Stimulated activated CD4-positive, alpha-beta T cell treated with anti-CD3 and anti-CD28 coated beads, Interleukin-2, amount 100 ng/mL, for 48 hours (primary cell): ENCODE data around the gene PLCD3.

Source experiments
- DNase-seq, 2 donors: peaks; one replicate each; pipeline ENCODE4 v3.0.0-alpha.2; 2020

PLCD3 gene

DNA sequence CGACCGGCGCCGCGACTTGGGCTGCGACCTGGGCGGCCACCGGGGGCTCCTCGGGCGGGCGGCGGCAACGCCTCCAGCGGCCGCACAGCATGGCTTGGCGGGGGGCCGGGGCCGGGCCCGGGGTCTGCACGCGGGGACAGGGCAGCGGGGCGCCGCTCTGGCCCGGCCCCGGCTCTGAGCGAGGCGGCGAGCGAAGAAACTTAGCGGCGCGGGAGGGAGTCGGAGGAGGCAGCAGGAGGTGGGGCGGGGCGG is at the start of gene PLCD3:
Gene PLCD3 (minus strand): TSS at position 196 of the 252 bp plus-strand sequence. CDS start 105 bp downstream, at position 91.
- DNase-seq = no peak

GRCh38 chr17:45177563-45177962 is 45.2 kb upstream of the PLCD3 start:
- DNase-seq = no peak

DNA sequence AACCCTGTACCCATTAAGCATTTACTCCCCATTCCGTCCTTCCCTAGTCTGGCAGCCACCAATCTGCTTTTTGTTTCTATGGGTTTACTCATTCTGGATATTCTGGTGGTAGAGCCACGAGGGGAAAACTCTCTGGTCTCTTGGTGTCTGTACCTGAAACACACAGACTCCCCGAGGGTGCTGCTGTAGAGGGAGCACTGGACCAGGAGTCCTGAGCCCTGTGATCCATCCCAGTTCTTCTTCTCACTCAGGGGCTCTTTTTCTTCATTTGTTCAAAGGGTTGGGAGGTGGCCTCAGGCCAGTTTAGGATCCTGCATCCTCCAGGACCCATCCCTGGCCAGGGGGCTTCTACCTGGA is 43.4 kb upstream of the PLCD3 start:
- no peak for DNase-seq

- peak; percentile 28 to 41 for DNase-seq
Observed at GRCh38 chr17:45172541-45173286, 40.4 kb upstream of the PLCD3 start.

- no peak for DNase-seq
Observed at GRCh38 chr17:45172232-45172540, 39.9 kb upstream of the PLCD3 start.

- DNase-seq = no peak
Observed at GRCh38 chr17:45171338-45172231, 39.3 kb upstream of the PLCD3 start.

- DNase-seq = no peak
Observed at GRCh38 chr17:45170931-45171337, 38.6 kb upstream of the PLCD3 start.

- no peak for DNase-seq
Observed at GRCh38 chr17:45170280-45170930, 38.1 kb upstream of the PLCD3 start.

GRCh38 chr17:45168991-45169752 is 36.9 kb upstream of the PLCD3 start:
- no peak for DNase-seq

DNA sequence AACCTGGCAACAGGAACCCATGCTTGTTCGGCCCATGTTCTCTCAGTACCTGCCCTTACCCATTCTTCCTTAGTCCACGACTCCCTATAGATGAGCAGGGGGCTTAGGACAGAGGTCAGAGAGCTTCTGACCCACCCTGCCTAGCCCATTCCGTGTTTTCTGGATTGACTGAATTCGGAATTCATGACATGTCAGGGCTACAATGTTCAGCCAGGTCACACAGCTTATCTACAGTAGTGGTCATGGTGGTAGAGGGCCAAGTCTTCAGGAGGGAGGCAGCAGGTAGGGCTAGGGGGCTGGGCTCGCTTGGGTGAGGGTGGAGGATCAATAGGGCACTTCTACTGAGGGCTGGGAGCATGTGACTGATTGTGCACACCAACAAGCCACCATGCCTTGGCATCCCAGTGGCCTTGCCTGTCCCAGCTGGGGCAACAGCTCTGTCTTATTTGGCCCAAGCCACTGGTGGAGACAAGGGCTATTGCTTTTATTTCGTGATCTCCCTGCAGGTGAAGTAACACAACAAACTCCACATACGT is 32.5 kb upstream of the PLCD3 start:
- DNase-seq = no peak

- DNase-seq = no peak
Observed at GRCh38 chr17:45162025-45162687, 29.8 kb upstream of the PLCD3 start.

DNA sequence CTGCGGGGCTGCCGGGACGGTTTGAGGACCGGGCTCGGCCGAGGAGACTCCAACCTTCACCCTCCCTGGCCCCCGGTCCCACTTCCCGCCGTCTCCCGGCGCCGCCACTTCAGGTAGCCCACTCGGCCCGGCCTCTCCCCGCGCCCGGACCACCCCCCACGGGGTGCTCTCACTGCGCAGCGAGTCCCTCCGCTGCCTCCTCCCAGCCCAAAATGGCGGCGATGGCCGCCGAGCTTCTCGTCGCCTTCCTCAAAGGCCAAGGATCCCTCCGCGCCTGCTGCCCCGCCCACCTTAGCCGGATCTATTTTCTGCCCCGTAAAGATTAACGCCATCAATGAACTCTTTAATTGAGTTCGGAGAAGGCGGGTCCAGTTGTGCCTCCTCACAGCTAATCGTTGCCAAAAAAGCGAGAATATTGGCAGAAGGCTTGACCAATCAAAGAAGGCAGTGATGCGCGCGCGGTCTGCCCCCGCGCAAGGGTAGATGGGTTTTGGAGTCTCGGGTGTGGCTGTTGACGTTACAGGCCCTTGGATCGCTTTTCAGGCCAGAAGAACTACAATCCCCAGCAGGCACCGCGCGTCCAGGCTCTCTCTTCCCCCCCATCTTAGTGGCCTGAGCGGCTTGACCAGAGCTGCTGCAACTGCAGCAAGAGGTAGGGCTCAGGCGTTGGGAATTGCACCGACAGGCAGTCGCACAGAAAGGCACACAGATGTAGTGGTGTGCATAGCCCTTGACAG is 29.1 kb upstream of the PLCD3 start, which contains the start of gene HEXIM2:
Gene HEXIM2 (plus strand): TSS at position 588 of the 737 bp plus-strand sequence. CDS start 919 bp downstream, outside the sequence.
- DNase-seq = peak; percentile 96 to 99

DNA sequence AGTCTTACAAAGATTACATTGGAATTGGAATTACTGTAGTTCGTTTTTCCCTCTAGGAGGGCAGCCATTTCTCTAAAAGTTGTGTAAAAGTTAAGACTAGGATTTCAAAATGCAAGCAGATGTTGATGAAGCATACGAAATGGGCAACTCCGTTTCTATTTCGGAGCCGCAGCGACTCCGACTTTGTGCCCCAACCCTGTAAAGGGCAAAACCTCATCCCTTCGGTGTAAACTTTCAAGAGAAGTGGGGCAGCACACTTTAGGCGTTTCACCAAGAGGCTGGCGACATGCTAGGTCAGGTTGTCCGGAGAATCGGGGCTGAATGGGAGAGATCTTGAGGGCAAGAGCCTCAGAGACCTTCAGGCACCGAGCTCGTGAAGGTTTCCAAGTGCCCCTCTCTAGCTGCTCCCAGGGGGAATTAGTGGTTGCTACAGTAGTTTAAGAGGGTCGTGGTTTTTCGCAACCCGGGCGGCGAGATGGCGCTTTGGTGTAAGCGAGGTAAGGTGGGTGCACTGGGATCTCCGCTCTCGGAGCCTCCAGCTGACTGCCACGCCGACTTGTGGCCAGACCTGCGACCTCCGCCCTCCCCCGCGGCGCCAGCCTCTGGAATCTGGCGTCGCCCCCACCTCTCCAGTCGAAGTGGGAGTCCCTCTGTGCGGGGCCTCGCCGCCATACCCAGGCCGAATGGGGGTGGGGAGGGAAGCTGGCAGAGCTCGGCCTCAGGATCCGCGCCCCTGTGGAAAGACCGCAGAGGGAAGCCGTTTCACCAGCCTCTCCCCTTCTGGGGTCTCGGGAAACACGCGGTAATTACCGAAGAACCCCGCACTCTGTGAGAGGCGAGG is 28.4 kb upstream of the PLCD3 start:
- DNase-seq = peak; percentile 39 to 52

DNA sequence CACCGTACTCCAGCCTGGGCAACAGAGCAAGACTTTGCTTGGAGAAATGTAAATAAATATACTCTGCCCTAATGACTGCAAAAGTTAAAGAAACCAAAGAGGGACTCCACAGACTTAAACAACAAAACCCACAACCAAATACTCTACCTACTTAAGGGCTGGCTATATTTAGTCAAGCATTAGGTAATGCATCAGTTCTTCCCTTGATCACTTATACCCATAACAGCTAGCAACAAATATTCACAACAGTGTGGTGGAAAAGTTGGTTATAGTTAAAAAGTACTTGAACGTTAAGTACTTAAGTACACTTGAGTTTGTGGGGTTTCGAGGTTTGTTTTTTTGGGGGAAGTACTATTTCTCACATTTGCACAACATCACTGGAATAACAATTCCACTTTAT is 23.9 kb upstream of the PLCD3 start:
- no peak for DNase-seq

- DNase-seq = no peak
Observed at GRCh38 chr17:45155483-45155882, 23.2 kb upstream of the PLCD3 start.

DNA sequence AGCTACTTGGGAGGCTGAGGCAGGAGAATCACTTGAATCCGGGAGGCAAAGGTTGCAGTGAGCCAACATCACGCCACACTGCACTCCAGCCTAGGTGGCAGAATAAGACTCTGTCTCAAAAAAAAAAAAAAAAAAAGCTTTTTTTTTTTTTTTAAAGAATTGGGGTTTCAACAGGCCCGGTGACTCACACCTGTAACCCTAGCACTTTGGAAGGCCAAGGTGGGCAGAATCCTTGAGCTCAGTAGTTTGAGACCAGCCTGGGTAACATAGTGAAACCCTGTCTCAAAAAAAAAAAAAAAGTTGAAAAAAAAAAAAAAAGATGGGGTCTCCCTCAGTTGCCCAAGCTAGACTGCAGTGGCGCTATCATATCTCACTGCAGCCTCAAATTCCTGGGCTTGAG is 22.7 kb upstream of the PLCD3 start:
- no peak for DNase-seq

DNA sequence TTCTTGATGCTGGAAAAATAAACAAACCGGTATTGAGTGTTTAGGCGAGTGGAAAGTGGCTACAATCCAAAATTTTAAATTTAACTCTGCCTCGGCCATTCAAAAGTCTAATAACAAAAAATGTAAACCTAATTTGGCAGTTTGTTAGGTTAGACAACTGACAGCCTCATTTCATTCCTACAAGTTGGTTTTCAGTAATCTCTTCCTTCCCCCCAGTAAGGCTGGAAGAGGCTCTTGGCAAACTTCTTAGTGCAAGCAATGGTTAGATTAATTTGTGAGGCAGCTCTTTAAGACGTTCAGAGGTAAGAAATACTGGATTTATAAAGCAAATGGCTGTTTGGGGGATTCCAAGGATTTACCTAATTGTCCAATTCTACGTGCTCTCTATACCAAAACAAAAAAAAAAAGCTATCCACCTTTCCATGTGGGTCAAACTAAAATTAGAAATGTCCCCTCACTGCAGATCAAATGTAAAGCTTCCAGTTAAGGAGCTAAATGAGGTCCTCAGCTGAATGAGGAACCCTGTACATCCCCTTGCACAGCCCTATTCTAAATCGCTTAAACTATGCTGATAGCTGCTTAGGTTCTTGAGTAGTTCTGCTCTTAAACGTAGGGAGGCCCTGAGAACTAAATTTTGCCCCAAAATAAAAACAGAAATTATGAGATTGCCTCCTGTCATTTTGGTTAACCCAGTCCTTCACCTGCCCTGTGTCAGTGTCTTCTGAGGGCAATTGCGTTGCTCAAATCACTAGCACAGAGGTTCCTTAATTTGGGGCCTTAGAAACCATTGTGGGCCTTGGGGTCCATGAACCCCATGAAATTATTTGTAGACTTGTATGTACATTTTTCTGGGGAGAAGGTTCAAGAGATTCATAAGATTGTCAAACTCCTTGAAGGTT is 18.8 kb upstream of the PLCD3 start:
- no peak for DNase-seq

DNA sequence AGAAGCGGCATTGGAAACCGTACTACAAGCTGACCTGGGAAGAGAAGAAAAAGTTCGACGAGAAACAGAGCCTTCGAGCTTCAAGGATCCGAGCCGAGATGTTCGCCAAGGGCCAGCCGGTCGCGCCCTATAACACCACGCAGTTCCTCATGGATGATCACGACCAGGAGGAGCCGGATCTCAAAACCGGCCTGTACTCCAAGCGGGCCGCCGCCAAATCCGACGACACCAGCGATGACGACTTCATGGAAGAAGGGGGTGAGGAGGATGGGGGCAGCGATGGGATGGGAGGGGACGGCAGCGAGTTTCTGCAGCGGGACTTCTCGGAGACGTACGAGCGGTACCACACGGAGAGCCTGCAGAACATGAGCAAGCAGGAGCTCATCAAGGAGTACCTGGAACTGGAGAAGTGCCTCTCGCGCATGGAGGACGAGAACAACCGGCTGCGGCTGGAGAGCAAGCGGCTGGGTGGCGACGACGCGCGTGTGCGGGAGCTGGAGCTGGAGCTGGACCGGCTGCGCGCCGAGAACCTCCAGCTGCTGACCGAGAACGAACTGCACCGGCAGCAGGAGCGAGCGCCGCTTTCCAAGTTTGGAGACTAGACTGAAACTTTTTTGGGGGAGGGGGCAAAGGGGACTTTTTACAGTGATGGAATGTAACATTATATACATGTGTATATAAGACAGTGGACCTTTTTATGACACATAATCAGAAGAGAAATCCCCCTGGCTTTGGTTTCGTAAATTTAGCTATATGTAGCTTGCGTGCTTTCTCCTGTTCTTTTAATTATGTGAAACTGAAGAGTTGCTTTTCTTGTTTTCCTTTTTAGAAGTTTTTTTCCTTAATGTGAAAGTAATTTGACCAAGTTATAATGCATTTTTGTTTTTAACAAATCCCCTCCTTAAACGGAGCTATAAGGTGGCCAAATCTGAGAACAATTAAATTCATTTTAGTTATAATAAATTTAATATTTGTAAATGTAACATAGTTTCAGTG is 17.7 kb upstream of the PLCD3 start:
- peak in 1 of 2 donors; percentile 30 for DNase-seq
